ACC112 (cell line): ENCODE data around the gene CD44.

Source experiments
- H2AFZ ChIP-seq: fragments of 200-600 bp; sonication (generic); one replicate; pipeline ENCODE4 v1.6.0; 2017; ENCODE audit warnings: antibody characterized with exemption, low read length; ENCODE audit not compliant: unreplicated experiment
- H3K27ac ChIP-seq: fragments of 200-600 bp; sonication (generic); 2 replicates; pipeline ENCODE4 v1.5.1; 2014; ENCODE audit warnings: low read depth, mild to moderate bottlenecking, antibody characterized with exemption, low read length, moderate library complexity
- H3K27me3 ChIP-seq: fragments of 200-600 bp; sonication (generic); 2 replicates; pipeline ENCODE4 v1.6.1; 2014; ENCODE audit warnings: mild to moderate bottlenecking, antibody characterized with exemption, low read length, moderate library complexity, mixed read lengths; ENCODE audit not compliant: insufficient read depth
- H3K36me3 ChIP-seq: fragments of 200-600 bp; sonication (generic); 2 replicates; pipeline ENCODE4 v1.6.1; 2016; ENCODE audit warnings: mild to moderate bottlenecking, antibody characterized with exemption, low read length, moderate library complexity, mixed read lengths; ENCODE audit not compliant: insufficient read depth
- H3K4me1 ChIP-seq: fragments of 200-600 bp; sonication (generic); one replicate; pipeline ENCODE4 v1.6.1; 2016; ENCODE audit warnings: low read length, mixed read lengths; ENCODE audit not compliant: insufficient read depth, unreplicated experiment, control insufficient read depth
- H3K4me3 ChIP-seq: fragments of 200-600 bp; sonication (generic); 2 replicates; pipeline ENCODE4 v1.5.1; 2014; ENCODE audit warnings: mild to moderate bottlenecking, low read depth, low read length
- H3K79me2 ChIP-seq: fragments of 200-600 bp; sonication (generic); one replicate; pipeline ENCODE4 v1.6.0; 2016; ENCODE audit warnings: low read length; ENCODE audit not compliant: control insufficient read depth, unreplicated experiment, insufficient read depth

CD44 gene

GRCh38 chr11:35147235-35147634, 8.3 kb downstream of the CD44 start:
- Histone ChIP-seq H3K36me3 (peaks cover 45% of the 10 kb centered on the region), H3K4me3 (no peak overlapping the region), H3K4me1 (peaks cover 70% of the 10 kb centered on the region), H3K27ac (peak overlapping the region; percentile 6; the same call in 1 of the 2 replicates), H3K79me2 (peaks cover 97% of the 10 kb centered on the region), H3K27me3 (no peaks in the 10 kb centered on the region), H2AFZ (no peak overlapping the region)

GRCh38 chr11:35148163-35148837, 9.3 kb downstream of the CD44 start:
- H3K4me3 ChIP-seq = no peak overlapping the region
- no peak overlapping the region for H2AFZ ChIP-seq
- H3K27ac ChIP-seq = no peak overlapping the region
- no peaks in the 10 kb centered on the region for H3K27me3 ChIP-seq
- peaks cover 67% of the 10 kb centered on the region for H3K4me1 ChIP-seq
- H3K79me2 ChIP-seq = peaks cover 97% of the 10 kb centered on the region
- H3K36me3 ChIP-seq = peaks cover 56% of the 10 kb centered on the region

- H3K27me3 ChIP-seq = no peaks in the 10 kb centered on the region
- peaks cover 46% of the 10 kb centered on the region for H3K4me1 ChIP-seq
- H3K4me3 ChIP-seq = no peak overlapping the region
- H3K36me3 ChIP-seq = peaks cover 76% of the 10 kb centered on the region
- H2AFZ ChIP-seq = no peak overlapping the region
- 0 out of 2 replicates have a peak overlapping the region, but pooled peaks have one; percentile 2 for H3K27ac ChIP-seq
- peaks cover 98% of the 10 kb centered on the region for H3K79me2 ChIP-seq
Measured at GRCh38 chr11:35150454-35150853, 11.5 kb downstream of the CD44 start.

- Histone ChIP-seq H3K79me2 (peaks cover 98% of the 10 kb centered on the region), H3K36me3 (peaks cover 74% of the 10 kb centered on the region), H3K27me3 (no peaks in the 10 kb centered on the region), H3K4me3 (no peak overlapping the region), H3K4me1 (peaks cover 41% of the 10 kb centered on the region), H3K27ac (peak overlapping the region; percentile 2; the same call in 1 of the 2 replicates), H2AFZ (no peak overlapping the region)
Measured at GRCh38 chr11:35151241-35151640, 12.3 kb downstream of the CD44 start.

GRCh38 chr11:35151683-35152280, 12.8 kb downstream of the CD44 start:
- Histone ChIP-seq H3K36me3 (peaks cover 68% of the 10 kb centered on the region), H3K27me3 (no peaks in the 10 kb centered on the region), H3K79me2 (peaks cover 98% of the 10 kb centered on the region), H3K4me1 (peaks cover 36% of the 10 kb centered on the region), H3K4me3 (no peak overlapping the region), H3K27ac (peak overlapping the region; percentile 2; the same call in 1 of the 2 replicates), H2AFZ (no peak overlapping the region)

- H3K27me3 ChIP-seq = no peaks in the 10 kb centered on the region
- peaks cover 32% of the 10 kb centered on the region for H3K4me1 ChIP-seq
- H2AFZ ChIP-seq = no peak overlapping the region
- no peak overlapping the region for H3K27ac ChIP-seq
- no peak overlapping the region for H3K4me3 ChIP-seq
- H3K79me2 ChIP-seq = peaks cover 97% of the 10 kb centered on the region
- peaks cover 68% of the 10 kb centered on the region for H3K36me3 ChIP-seq
Measured at GRCh38 chr11:35152575-35152974, 13.6 kb downstream of the CD44 start.

GRCh38 chr11:35153280-35153679, 14.3 kb downstream of the CD44 start:
- Histone ChIP-seq H3K27ac (no peak overlapping the region), H3K27me3 (no peaks in the 10 kb centered on the region), H2AFZ (no peak overlapping the region), H3K79me2 (peaks cover 99% of the 10 kb centered on the region), H3K36me3 (peaks cover 66% of the 10 kb centered on the region), H3K4me1 (peaks cover 39% of the 10 kb centered on the region), H3K4me3 (no peak overlapping the region)

- Histone ChIP-seq H3K36me3 (peaks cover 53% of the 10 kb centered on the region), H3K79me2 (peaks cover 99% of the 10 kb centered on the region), H2AFZ (no peak overlapping the region), H3K27me3 (no peaks in the 10 kb centered on the region), H3K27ac (no peak overlapping the region), H3K4me1 (peaks cover 56% of the 10 kb centered on the region), H3K4me3 (no peak overlapping the region)
Measured at GRCh38 chr11:35154952-35155351, 16.0 kb downstream of the CD44 start.

GRCh38 chr11:35155677-35156076, 16.7 kb downstream of the CD44 start:
- H3K4me1 ChIP-seq = peaks cover 58% of the 10 kb centered on the region
- H3K27ac ChIP-seq = no peak overlapping the region
- H2AFZ ChIP-seq = no peak overlapping the region
- peaks cover 99% of the 10 kb centered on the region for H3K79me2 ChIP-seq
- H3K4me3 ChIP-seq = no peak overlapping the region
- peaks cover 46% of the 10 kb centered on the region for H3K36me3 ChIP-seq
- H3K27me3 ChIP-seq = no peaks in the 10 kb centered on the region

- no peak overlapping the region for H2AFZ ChIP-seq
- H3K79me2 ChIP-seq = peaks cover 99% of the 10 kb centered on the region
- no peak overlapping the region for H3K4me3 ChIP-seq
- no peaks in the 10 kb centered on the region for H3K27me3 ChIP-seq
- peak overlapping the region; percentile 38 for H3K27ac ChIP-seq
- peaks cover 29% of the 10 kb centered on the region for H3K36me3 ChIP-seq
- H3K4me1 ChIP-seq = peaks cover 60% of the 10 kb centered on the region
Measured at GRCh38 chr11:35157814-35158700, 19.1 kb downstream of the CD44 start.
